Eye (tissue), 1 donor: ENCODE measurements around the gene RCBTB2.
A peak's percentile ranks its signal among the peaks of the same experiment; 100 is the strongest.

ENCODE experiments used
- DNase-seq: peaks from one replicate; pipeline ENCODE4 v3.0.0-alpha.2; 2015

RCBTB2 gene

DNA sequence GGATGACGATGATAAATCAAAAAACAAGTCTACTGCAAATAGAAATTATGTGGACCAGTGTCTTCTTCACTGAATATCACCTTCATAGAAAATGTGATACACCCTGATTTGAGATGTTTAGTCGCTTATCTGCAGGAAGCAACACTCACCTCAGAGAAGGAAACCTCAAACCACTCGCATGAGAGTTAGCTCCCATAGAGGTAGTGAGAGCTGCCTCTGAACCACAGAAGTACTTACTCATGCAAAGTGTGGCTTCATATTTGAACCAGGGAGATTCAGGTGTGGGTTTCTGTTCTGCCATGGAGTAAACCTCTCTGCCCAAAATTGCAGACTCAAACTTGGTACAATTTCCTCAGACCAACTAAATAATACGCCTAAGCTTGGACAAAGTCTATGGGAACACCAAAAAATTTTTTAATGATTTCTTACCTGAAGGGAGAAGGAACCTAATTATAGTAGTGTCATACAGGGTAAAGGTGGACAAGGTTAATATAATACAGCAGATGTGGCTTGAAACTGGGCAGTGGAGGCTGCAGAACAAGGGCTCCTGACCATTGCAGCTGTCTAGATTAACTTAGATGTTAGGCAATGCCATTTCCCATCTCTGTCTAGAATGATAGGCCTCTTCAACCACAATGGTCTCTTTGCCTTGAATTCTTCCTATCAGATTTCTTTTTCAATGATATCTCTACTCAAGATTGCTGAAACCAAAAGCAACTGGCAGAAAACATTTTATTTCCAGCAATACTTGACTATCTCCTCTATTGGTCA is 29.6 kb upstream of the RCBTB2 start:
- no peak for DNase-seq

DNA sequence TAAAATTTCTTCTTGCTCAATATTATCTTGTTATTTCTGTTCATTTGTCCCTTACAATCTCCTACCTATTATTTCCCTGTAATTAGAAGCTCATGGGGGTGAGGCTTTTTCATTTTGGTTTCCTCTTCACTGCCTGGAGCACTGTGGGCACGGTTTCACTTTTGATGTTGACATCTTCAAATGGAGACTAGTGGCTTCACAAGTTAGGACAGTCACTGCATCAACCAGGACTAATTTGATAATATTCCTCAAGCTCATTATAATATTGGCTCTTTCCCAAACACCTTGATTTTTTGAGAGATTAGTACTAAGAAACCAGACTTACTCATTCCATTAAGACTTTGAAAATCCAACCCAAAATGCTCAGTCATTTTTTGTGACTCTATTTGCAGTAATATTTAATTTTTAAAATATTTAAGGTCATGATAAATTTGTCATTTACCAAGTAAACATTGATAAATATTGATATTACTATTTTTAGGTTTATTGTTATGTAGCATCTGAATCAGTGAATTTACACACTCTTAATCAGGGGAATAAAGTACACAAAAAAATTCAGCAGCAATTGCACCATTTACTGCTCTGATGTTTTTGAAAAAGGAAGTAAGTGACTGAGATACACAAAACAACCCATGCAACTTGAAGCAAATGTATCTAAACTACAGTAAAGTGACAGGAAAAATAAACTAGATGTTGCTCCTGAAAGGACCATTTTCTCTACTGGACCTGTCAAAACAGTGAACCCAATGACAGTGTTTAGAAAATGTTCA is 28.8 kb upstream of the RCBTB2 start:
- DNase-seq = no peak

DNA sequence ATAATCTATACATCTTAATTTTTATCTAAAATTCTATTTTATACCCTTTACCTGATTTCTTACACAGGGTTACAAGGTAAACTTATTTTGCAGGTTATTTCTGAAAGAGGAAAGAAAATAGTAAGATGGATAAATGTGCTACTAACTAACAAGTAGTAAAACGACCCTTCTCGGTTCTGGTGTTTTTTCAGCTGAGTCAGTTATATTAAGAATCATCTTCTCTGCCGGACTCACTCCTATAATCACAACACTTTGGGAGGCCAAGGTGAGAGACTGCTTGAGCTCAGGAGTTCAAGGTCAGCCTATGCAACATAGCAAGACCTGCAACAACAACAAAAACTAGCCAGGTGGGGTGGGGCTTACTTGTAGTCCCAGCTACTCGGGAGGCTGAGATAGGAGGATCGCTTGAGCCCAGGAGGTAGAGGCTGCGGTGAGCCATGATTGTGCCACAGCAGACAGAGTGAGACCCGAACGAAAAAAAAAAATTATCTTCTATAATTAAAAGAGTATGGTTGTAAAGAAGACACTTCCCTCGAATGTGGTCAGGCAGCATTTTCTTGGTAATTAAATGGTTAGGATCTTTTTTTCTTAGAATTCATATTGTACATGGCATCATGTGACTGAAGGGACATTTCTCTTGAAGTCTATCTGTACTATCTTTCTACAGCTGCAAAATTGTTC is 27.9 kb upstream of the RCBTB2 start:
- no peak for DNase-seq

DNA sequence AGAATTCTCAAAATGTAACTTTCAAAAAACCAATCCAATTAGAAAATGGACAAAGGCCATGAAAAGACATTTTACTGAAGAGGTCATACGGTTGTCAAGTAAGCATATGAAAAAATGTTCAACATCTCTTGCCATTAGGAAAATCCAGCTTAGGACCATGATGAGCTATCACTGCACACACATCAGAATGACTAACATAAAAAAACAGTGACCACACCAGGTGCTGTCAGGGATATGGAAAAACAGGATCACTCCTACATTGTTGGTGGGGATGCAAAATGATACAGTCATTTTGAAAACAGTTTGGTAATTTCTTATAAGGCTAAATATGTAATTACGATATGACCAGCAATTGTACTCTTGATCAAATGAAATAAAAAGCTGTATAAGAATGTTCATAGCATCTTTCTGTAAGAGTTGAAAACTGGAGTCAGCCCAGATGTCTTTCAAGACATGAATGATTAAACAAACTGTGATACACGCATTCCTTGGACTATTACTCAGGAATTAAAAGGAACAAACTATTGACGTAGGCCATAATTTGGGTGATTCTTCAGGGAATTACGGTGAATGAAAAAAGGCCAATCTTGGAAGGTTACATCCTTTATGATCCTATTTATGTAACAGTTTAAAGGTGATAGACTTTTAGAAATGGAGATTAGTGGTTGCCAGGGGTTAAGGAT is 26.9 kb upstream of the RCBTB2 start:
- DNase-seq = no peak

DNA sequence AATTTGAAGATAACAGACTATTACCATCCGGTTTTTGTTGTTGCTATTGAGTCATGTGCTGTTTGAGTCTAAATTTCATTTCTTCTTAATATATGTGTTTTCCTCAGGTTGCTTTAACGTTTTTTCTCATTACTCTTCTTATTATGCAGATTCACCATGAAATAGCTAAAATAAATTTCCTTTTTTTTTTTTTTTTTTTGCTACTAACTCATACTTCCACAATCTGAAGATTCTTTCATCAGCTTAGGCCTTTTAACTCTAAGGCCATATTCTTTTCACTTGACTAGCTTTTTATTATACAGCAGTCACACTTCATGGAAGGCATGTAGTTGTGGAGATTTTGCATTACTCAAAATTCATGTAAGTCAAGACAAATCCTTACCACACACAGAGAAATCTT is 23.9 kb upstream of the RCBTB2 start:
- DNase-seq = no peak

DNA sequence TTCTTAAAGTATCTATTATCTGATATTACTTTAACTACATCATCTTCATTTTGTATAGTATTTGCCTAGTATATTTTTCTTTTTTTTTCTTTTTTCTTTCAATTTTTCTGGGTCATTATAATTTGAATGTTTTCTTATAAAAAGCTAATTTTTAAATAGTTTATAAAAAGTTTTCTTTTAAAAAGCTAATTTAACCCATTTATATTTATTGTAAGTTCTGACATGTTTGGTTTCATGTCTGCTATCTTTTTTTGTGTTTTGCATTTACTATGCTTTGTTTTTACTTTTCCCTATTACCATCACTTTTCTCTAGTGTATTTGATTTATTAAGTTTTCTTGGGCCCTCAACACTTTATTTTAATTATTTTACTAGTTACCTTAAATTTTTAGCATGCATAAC is 22.6 kb upstream of the RCBTB2 start:
- DNase-seq = no peak

DNA sequence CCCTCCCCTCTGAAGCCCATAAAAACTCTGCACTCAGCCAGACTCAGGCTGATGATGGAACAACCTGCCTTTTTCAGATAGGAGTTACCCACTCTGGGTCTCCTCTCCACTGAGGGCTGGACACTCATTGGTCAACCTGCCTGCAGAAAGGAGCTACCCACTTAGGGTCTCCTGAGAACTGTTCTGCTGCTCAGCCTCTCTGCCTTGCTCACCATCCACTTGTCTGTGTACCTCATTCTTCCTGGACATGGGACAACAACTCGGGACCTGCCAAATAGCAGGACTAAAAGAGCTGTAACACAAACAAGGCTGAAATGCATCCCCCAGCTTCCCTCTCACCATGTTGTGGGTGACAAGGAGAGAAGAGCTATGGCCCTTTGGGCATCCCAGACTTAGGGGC is 18.4 kb upstream of the RCBTB2 start:
- no peak for DNase-seq

DNA sequence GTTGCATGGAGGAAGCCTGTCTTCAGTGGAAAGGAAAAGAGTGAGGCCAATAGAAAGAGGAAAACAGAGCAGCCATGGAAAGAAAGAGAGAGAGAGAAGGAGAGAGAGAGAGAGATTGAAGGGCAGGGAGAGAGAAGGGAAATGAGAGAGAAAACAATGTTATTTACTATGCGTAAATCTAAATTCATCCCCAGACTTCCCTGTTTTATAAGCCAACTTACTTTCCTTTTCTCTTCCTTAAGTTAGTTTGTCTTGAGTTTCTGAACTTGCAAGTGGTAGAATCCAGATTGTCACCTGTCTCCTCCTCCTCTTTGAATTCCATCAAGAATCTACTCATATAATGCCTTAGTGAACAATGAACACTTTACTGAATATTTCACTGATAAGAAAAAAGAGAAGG is 16.8 kb upstream of the RCBTB2 start:
- DNase-seq = no peak

DNA sequence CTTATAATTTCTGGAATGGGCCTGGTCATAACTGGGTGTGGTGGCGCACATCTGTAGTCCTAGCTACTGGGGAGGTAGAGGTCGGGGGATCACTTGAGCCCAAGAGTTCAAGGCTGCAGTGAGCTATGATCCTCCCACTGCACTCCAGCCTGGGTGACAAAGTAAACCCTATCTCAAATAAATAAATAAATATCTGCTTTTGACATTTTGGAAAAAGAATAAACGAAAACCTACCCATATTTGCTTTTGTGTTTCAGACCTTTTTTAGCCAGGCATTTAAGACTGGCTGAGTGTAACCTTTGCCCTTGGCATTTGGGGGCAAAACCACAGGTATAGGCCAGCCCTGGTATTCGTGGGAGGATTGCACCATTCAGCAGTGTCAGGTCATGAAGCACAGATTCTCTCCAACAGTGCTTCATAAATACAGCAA is 14.8 kb upstream of the RCBTB2 start:
- DNase-seq = no peak

DNA sequence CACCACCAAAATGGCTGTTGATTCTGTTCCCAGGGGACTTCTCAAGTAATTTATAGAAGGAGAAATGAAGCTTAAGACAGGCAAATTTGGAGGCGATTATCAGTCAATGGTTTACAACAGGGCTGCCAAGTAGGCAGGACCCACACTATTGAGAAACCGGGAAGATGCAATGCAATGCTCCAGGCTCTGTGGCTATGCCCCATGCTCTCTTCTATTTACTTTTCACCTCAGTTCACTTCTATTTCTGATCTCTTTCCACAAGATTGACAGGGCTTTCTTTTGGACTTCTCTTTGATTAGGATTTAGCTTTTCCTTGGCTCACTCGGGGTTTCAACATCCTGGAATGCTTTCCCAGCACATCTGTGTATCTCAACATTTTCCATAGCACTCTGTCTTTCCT is 12.7 kb upstream of the RCBTB2 start:
- no peak for DNase-seq

DNA sequence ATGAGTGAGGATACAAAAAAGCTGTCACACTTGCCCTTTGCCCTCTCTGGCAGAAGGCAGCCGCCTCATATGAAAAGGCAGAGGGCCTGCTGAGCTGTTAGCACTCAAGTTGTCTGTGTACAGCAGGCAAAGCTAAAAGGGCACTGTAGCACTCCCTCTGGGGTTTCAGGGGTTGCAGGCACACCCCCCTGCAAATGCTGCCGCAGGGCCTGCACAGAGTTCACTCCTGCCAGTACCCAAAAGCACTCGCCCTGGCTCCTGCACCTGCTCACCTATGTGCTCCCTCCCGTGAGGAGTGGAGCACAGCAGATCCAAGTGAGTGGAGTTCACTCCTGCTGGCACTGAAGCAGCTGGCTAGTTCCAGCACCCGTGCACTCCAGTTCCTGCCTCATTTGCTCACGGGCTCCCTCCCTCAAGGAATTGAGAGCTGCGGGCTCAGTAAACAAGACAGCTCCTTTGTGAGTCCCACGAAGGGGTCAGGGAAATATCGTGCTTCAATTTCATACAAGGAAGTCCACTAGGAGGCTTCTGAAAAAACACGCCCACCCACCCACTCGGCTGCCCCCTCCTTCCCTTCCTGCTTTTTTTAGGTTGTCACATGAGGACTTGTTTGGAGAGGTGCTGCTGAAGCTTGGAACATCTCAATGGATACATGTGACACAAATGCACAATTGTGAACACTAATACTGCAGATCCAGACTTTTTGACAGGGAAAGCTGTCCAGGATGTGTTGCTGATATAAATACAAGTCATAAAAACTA is 9.9 kb upstream of the RCBTB2 start:
- DNase-seq = peak; percentile 90

DNA sequence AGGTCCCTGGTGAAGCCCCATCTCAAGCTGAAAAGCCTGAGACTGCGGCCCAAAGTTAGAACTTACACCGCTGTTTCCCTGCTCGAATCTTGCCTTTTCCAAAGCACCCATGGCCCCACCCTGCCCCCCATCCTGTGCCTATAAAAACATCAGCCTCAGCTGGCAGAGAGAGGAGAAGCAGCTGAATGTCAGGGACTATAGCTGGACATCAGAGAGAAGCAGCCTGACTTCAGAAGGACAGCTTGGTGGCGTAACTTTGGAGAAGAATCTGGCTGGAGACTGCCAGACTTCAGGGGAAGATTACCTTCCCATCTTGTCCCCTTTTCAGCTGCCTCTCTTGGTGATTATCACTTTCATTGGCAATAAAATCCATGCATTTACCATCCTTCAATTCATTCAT is 9.3 kb upstream of the RCBTB2 start:
- DNase-seq = no peak

DNA sequence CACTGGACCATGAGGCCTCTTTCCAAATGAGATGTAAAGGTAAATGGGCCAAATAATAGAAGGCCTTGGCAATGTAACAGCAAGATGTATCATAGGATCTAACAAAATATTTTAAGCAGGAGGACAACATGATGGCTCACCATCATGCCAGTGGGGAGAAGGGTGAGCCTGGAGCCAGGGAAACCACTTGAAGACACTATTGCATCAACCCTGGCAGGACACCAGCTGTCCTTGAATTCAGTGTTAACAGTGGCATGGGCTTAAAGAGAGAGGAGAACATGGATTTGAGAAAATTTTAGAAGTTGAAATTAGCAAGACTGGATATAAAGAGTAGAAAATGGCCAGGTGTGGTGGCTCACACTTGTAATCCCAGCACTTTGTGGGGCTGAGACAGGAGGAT is 6.7 kb upstream of the RCBTB2 start:
- no peak for DNase-seq

DNA sequence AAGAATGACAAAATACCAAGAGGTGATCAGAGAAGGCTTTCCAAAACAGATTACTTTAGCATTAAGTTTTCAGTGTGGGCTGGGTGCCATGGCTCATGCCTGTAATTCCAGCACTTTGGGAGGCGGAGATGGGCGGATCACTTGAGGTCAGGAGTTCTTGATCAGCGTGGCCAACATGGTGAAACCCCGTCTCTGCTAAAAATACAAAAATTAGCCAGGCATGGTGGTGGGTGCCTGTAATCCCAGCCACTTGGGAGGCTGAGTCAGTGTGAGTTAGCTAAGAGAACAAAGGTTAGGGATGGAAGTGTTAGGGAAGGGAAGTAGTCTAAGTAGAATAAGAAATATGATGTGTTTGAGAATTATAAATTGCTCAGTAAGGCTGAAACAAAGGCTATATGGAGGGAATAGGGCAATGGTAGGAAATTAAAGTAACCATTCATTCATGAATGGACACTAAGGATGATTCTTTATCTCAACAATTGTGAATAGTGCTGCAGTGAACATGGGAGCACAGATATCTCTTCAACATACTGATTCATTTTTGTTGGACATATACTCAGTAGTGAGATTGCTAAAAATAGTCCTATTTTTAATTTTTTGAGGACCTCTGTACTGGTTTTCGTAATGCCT is 3.9 kb upstream of the RCBTB2 start:
- DNase-seq = no peak

DNA sequence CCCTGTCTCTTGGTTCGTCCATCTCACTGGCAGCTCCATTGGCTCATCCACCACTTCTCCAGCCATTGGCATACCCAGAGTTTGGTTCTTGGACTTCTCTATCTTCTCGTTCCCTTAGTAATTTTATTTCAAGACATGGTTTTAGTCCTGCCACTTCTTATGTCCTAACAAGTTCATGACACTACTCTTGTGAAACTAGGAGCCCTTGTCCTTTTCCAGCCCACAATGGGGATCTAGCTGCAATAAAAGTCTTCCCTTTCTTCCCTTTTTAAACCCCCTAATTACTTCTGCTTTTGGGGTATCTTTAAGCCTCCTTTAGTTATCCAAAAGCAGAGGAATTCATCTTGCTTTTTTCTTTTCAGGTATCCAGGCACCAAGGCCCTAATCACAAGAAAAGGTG is 2.9 kb upstream of the RCBTB2 start:
- DNase-seq = no peak

DNA sequence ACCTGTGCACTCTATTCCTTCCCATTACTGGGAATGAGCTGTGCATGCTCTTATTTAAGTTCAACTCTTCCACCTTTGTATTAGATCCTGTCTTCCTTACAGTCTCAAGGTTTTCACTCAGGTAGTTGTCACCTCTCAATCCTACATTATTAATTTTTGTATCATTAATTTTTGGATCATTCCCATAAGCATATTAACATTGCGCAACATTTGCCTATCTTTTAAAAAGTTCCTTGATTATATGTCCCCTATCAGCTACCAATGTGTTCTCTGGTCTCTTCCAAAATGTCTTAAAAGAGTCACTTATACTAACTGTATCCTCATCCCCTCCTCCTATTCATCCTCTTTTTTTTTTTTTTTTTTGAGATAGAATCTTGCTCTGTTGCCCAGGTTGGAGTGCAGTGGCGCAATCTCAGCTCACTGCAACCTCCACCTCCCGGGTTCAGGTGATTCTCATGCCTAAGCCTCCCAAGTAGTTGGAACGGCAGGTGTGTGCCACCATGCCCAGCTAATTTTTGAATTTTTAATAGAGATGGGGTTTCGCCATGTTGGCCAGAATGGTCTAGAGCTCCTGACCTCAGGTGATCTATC is 2.1 kb upstream of the RCBTB2 start:
- DNase-seq = no peak

DNA sequence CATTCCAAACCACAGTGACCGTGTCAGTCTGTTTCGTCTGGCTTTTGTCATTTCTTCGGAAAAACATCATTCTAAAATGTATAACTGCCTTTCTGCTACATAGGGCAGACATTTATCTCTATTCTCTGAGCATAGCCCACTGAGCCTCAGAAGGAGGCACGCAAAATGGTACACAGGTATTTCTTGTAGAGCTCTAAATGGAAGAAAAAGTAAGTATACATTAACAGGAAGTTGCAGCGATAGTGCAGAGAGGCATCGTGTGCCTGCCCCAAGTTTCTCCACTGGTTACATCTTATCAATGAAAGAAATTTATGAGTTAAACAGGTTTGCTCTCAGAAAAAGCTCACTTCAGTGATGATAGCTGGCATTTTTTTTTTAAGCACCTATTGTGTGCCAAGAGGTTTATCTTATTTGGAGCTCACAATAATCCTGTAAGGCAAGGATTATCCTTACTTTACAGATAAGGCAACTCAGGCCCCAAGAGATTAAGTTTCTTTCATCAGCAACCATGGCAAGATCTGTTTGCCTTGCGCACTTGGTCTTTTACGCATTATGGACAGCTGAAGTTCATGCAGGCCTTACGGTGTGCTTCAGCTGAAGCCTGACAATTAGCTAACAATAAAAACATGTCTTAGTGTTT is 1.2 kb upstream of the RCBTB2 start:
- DNase-seq = peak; percentile 27

DNA sequence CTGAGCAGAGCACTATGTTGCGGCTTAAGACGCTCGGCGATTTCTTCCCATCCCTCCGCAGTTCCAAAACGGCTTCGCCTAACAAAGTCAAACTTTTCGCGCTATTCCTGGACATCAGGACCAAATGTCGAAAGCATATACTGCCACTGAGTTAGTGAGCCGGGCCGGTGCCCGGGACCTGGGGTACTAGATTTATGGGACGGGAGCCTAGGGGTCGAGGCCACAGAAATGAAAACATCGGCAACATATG is 699 bp downstream of the RCBTB2 start:
- DNase-seq = no peak

DNA sequence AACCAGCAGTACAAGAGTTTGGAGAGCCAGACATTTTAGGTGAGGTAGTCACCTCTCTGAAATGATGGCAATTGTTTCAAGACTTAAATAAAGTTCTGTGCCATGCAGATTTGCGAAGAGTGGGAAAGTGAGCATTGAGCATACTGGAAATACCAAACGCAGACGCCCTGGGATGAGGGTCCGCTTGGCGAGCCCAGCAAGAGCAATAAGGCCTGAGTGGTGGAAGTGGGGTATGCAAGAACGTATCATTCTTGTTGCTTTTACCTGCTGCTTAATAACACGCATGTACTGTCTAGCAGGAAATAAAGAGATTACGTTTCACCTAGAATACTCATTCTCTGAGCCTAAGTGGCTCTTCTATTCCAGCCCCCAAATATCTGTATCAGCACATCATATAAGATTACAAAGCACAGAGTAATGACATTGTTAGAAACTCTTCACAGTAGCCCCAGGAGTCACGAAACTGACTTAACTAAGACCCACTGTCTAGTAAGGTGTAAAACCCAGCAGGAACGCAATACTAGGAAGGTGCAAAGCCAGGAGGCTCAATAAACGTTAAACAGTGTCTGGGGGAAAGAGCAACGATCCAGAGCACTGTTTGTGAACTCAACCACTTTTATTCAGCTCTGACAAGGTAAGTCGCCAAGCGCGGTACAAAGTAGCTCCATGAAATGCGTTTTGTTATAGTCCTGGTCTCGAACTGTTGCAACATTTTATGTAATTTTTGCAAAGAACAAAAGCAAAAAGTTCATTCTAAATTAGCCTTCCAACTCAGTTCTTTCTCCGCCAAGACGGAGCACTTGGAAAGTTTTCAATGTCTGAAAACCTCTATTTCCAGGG is 1.2 kb downstream of the RCBTB2 start:
- DNase-seq = no peak

DNA sequence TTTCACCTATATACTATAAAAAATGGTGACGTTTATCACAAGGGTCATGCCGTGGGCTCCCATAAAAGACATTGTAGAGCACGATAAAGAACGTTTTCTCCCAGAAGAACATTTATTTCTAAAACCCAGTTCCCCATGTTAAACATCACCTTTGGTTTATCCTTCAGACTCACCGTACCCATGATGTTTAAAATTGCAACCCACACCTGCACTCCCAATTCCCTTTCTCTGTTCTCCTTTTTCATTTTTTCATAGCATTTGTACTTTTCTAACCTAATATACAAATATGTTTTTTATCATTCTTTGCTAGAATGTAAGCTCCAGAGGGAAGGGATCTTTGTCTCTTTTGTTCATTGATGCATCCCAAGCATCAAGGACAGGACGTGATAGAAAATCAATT is 2.0 kb downstream of the RCBTB2 start:
- peak; percentile 24 for DNase-seq

DNA sequence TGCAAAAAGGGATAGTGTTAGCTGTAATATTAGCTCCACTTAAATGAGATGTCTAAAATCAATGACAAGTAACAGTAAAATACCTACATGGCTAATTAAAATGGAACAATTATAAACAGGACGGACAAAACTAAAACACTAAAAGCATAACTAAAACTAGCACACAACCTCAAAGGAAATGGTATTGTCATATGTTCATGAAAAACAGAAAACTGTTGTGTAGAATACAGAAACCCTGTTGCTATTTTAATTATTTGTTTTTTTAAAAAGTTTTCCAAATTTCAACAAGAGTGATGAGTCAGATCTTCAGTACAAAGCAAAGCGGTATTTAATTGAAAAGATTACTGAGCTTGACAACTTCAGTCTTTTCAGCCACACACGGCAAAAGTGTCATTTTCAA is 4.2 kb downstream of the RCBTB2 start:
- no peak for DNase-seq
